Hepatocyte (in vitro differentiated cells): ENCODE measurements around the gene LRP1B.

Source experiments
- CTCF ChIP-seq: fragments of 200-600 bp; sonication (generic); IDR thresholded peaks from 2 replicates; pipeline ENCODE4 v1.5.1; 2016; ENCODE audit warnings: antibody characterized with exemption, mild to moderate bottlenecking; ENCODE audit not compliant: poor library complexity
- EZH2 ChIP-seq: fragments of 200-600 bp; sonication (generic); IDR thresholded peaks from 2 replicates; pipeline ENCODE4 v1.6.1; 2016; ENCODE audit warnings: antibody characterized with exemption, mild to moderate bottlenecking, borderline replicate concordance
- EZH2phosphoT487 ChIP-seq: fragments of 200-600 bp; sonication (generic); IDR thresholded peaks from one replicate; pipeline ENCODE4 v1.6.1; 2018; ENCODE audit warnings: antibody characterized with exemption, mild to moderate bottlenecking, low read depth, moderate library complexity; ENCODE audit not compliant: unreplicated experiment, severe bottlenecking

GRCh38 chr2:141075753-141076152 is 1055.1 kb downstream of the LRP1B start:
- TF ChIP-seq EZH2 (no peak), CTCF (no peak), EZH2phosphoT487 (no peak)
